GM19395 (cell line): ENCODE measurements around the gene CPS1.

Experiments
- ATAC-seq: cut with Tn5 transposase; IDR thresholded peaks from one replicate; pipeline ENCODE4 v1.9.1; 2021; ENCODE audit warnings: mild to moderate bottlenecking, moderate library complexity; ENCODE audit not compliant: unreplicated experiment

The CPS1 gene

DNA sequence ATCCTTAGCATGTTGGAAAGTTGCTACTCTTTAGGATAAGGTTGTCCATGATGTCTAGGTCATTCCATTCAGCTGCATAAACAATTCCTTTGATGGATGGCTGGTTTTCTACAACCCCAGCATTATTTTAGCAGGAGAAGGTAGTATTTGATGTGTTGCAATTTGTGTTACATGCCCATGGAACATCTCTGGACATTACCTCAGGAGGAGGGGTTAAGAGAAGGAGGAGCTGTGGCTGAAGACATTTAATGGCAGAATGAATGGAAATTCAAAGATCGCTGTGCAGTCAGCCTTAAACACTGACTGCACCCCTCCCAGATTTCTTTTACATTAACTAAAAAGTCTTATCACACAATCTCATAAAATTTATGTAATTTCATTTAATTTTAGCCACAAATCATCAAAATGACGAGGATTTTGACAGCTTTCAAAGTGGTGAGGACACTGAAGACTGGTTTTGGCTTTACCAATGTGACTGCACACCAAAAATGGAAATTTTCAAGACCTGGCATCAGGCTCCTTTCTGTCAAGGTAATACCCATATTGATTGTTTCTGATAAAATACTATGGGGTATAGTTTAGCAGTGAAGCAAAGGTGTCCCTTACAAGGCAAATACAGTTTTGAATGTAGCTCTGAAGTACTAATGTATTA is at the start of gene CPS1:
Gene CPS1, plus strand, starts transcription at position 271 of the 652 bp plus-strand sequence. Its CDS starts 135 bp downstream, at position 406.
- ATAC-seq: no peak

GRCh38 chr2:210515911-210516310 is 40.5 kb upstream of the CPS1 start:
- no peak for ATAC-seq

- ATAC-seq: no peak
Measured at GRCh38 chr2:210517264-210517663, 39.1 kb upstream of the CPS1 start.

DNA sequence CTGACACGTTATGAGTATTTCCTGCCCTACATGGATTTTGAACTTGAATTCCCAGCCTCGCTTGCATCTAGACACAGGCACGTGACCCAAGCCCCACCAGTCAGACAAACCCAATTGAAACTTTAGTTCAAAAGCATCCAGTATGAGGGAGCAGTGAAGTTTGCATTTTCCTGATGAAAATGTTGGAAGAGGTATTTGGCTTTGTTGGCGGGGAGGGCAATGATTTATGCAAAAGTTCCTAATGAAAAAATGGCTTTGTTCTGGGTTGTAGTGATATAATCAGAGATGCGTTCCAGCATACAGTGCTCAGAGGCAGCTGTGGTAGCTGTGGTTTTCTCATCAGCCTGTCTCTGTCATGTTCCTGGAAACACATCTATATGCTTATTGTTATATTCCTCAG is 36.8 kb upstream of the CPS1 start:
- ATAC-seq: no peak

GRCh38 chr2:210522399-210522798 is 34.0 kb upstream of the CPS1 start:
- no peak for ATAC-seq

DNA sequence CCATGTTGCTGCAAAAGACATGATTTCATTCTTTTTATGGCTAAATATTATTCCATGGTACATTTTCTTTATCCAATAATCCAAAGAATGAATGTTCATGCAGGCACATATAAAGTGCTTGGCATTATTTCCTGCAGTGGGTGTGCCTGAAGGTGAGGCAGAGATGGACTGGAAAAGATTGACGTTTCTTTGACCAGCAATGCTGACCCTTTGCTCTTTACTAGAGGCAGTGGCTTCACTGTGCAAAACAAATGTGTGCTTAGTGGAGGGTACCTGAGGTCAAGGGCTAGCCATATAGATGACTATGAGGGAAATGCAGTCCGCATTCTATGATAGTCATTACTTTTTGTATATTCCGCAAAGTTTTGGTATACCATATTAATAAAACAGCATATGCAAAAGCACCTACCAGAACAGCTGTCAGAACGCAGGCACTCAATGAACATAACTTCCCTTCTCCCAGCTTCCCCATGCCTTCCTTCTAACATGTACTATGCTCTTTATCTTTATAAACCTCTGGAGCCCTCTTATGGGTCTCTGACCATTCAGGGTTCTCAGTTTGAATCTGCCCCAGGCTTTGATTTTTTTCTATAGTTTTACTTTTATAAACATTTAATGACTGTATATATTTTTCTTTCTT is 32.6 kb upstream of the CPS1 start:
- no peak for ATAC-seq

- ATAC-seq: no peak
Measured at GRCh38 chr2:210524533-210524932, 31.9 kb upstream of the CPS1 start.

DNA sequence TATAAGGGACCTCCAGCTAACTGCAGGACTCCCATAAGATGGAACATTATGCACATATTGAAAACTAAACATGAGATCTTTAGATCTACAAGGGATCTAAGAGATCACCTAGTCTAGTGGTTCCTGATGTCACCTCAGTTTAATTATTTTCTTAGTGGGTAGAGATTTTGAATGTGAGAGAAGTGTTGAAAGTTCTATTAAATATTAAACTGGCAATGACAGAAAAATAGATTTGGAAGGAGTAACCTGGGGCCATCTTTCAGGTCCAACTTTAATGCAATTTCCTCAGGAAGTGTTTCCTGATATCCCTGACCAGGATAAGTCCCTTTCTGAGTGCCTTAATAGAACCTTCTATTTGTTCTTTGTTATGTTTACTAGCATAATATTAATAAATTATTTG is 29.1 kb upstream of the CPS1 start:
- peak; percentile 59 for ATAC-seq

GRCh38 chr2:210528716-210529115 is 27.7 kb upstream of the CPS1 start:
- ATAC-seq: no peak

GRCh38 chr2:210531050-210531449 is 25.3 kb upstream of the CPS1 start:
- no peak for ATAC-seq

DNA sequence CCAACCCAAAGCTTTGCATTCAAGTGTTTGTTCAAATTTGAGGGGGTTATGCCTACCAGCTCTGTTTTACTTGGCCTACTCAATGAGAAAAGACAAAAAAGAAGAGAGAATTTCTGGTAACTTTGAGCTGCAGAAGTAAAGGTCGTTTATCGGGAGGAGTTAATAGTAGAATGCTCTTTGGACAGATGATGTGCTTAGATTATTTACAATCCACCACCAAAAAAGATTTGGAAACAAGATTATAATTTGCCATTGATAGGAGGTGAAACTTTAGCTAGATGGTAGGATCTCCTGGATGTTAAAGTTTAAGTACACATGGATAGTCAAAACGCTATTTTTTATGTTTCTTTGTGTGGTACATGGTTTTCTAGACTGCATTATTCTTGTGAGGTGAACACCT is 24.9 kb upstream of the CPS1 start:
- no peak for ATAC-seq

DNA sequence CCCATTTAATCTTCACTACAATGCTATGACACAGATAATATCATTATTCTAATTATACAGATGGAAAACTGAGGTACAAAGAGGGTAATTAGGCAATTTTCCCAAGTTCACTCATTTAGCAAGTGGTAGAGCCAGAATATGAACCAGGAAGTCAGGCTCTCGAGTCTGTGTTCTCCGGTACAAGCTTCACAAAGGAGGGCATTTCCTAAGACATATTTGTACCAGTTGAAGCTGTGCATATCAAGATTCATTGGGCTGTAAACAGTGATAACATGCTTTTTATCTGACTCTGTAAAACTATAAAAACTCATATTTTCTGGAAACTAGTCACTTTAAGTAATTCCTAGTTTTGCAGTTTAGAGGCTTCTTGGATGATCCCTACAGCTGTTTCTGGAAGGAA is 23.0 kb upstream of the CPS1 start:
- ATAC-seq: no peak

GRCh38 chr2:210534879-210535278 is 21.5 kb upstream of the CPS1 start:
- ATAC-seq: no peak

- peak; percentile 67 for ATAC-seq
Measured at GRCh38 chr2:210536973-210537650, 19.3 kb upstream of the CPS1 start.

- ATAC-seq: no peak
Measured at GRCh38 chr2:210539035-210539434, 17.4 kb upstream of the CPS1 start.

- ATAC-seq: no peak
Measured at GRCh38 chr2:210539578-210540416, 16.6 kb upstream of the CPS1 start.

GRCh38 chr2:210540471-210540870 is 15.9 kb upstream of the CPS1 start:
- no peak for ATAC-seq

- no peak for ATAC-seq
Measured at GRCh38 chr2:210540900-210541289, 15.5 kb upstream of the CPS1 start.

- no peak for ATAC-seq
Measured at GRCh38 chr2:210541290-210541902, 15.0 kb upstream of the CPS1 start.

GRCh38 chr2:210544007-210544590 is 12.3 kb upstream of the CPS1 start:
- ATAC-seq: no peak

DNA sequence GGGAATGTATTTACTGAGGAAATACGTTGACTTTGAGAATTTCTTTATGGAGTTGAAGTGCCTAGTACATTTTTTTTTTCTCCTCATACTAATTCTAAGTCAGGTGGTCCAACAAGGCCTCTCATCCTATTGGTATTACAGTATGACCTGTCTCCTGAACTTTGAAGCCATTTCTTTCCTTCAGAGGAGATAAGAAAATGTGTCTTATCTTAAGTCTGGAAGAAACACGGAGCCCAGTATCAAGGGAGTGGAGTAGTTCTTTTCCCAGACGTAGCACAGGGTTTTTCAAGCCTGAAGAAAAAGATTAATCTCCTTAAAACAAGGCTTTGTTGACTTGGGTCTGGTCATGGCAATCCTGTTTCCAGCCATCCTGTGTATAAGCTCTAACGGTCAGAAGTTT is 11.6 kb upstream of the CPS1 start:
- no peak for ATAC-seq
